MM.1S (cell line): ENCODE data around the gene MGAT4D.

Experiments used
- CTCF ChIP-seq: fragments of 300-600 bp; sonication (generic); IDR thresholded peaks from 2 replicates; pipeline ENCODE4 v1.5.1; 2016; ENCODE audit warnings: antibody characterized with exemption, low read length, mixed read lengths
- EZH2 ChIP-seq: fragments of 300-600 bp; sonication (generic); optimal IDR thresholded peaks from 2 replicates; pipeline ENCODE3; 2017; ENCODE audit warnings: low read depth, mild to moderate bottlenecking, antibody characterized with exemption, low read length, mixed read lengths
- EZH2phosphoT487 ChIP-seq: fragments of 300-600 bp; sonication (generic); IDR thresholded peaks from 2 replicates; pipeline ENCODE4 v1.6.1; 2018; ENCODE audit warnings: antibody characterized with exemption, low read length

GRCh38 chr4:140472156-140472555, 25.9 kb downstream of the MGAT4D start:
- TF ChIP-seq CTCF (no peak), EZH2 (no peak), EZH2phosphoT487 (no peak)
